Esophagus muscularis mucosa (tissue), 4 donors: Measurements from ENCODE around the gene MRPL14. TPM values are rescaled to one million over a fixed set of nuclear protein-coding genes. Genes with fewer than 3 reads are reported as not detected.

Experiments
- DNase-seq: peaks from one replicate; pipeline ENCODE4 v3.0.0-alpha.2; 2017; ENCODE audit errors: extremely low spot score
- H3K27ac ChIP-seq, 4 donors: fragments of 200-600 bp; sonication (generic); replicated peaks in 1 of 4; 1 replicate in 3 of 4; 2 replicates in 1 of 4; pipeline ENCODE4 v1.5.1; 2016 to 2019; ENCODE audit warnings: mild to moderate bottlenecking in 1 of 4
- H3K27me3 ChIP-seq, 4 donors: fragments of 200-600 bp; sonication (generic); one replicate each; pipeline versions ENCODE4 v1.5.1 to v1.6.0; 2016 to 2019
- H3K36me3 ChIP-seq, 4 donors: fragments of 200-600 bp; sonication (generic); one replicate each; pipeline ENCODE4 v1.5.1; 2016 to 2019
- H3K4me1 ChIP-seq, 4 donors: fragments of 200-600 bp; sonication (generic); one replicate each; pipeline ENCODE4 v1.5.1; 2016 to 2019
- H3K4me3 ChIP-seq, 4 donors: fragments of 200-600 bp; sonication (generic); 1 replicate in 2 of 4; 2 replicates in 2 of 4; pipeline ENCODE4 v1.5.1; 2016 to 2019; ENCODE audit warnings: mild to moderate bottlenecking in 4 of 4, moderate library complexity in 1 of 4
- H3K9me3 ChIP-seq, 4 donors: fragments of 200-600 bp; sonication (generic); 1 replicate in 3 of 4; 2 replicates in 1 of 4; pipeline ENCODE4 v1.5.1; 2016 to 2019
- EP300 ChIP-seq: sonication (generic); formaldehyde crosslinking; IDR thresholded peaks from one replicate; pipeline ENCODE4 v1.6.1; 2017; ENCODE audit warnings: antibody characterized with exemption
- POLR2A ChIP-seq: fragments of 450-650 bp; IDR thresholded peaks from one replicate; pipeline ENCODE4 v1.6.1; 2017; ENCODE audit warnings: antibody characterized with exemption, moderate library complexity, mild to moderate bottlenecking, low read depth
- POLR2AphosphoS5 ChIP-seq, 2 donors: sonication (generic); formaldehyde crosslinking; IDR thresholded peaks; one replicate each; pipeline ENCODE4 v1.6.1; 2017; ENCODE audit warnings: antibody characterized with exemption in 2 of 2
- WGBS: methylation state at CpG from one replicate; pipeline ENCODE4 v1.1.5; 2018; 5-methylcytosine and 5-hydroxymethylcytosine counted together
- intact Hi-C: fragments of 100-400 bp; cut with DNase I; formaldehyde crosslinking; loops from one replicate; pipeline ENCODE4 v1.15.1; 2023
- total RNA-seq, 4 donors: library from RNA; depleted of rRNA; stranded (reverse); fragments of >200 nt; gene quantifications; one replicate each; pipeline versions ENCODE4 v1.1.0 to v1.2.1, GENCODE V29; 2016
- TF ChIP-seq, protein P1 (sequence below), 3 experiments: fragments of 200-600 bp in 2 of 3; fragments of 450-650 bp in 1 of 3; sonication (generic) in 2 of 3; IDR thresholded peaks; one replicate each; pipeline ENCODE4 v1.5.1; 2017 to 2019; ENCODE audit warnings: antibody characterized with exemption in 3 of 3, mild to moderate bottlenecking in 2 of 3, moderate library complexity in 1 of 3

The MRPL14 gene
- total RNA-seq, 4 donors from 2014 or later, result 30.3 to 44.2 (median 41.1) TPM

DNA sequence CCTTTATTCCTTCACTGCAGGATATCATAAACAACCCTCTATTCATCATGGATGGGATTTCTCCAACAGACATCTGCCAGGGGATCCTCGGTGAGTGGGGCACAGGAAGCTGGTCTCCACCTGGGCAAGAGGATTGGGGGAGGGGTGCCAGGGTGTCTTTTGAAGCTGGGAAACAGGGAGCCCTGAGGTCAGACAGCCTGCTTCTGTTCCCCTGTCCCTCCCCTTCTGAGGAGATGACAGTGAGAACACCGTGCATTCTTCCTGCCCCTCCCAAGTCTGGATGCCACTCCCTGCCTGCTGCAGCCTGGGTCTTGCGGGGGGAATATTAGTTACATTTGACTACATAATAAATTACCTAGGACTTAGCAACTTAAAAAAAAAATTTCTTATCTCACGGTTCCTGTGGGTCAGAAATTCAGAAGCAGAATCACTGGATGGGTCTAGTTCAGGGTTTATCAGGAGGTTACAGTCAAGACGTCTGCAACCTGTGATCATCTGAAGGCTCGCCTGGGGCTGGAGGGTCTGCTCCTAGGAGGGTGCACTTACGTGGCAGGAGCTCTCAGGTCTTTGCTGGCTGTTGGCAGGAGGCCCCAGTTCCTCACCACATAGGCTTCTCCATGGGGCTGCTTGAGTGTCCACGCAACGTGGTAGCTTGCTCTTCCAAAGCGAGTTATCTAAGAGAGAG lies 42.8 kb upstream of the MRPL14 start:
- no peak for DNase-seq
- TF ChIP-seq EP300 (no peak), POLR2A (no peak), POLR2AphosphoS5 (IDR thresholded peaks at IDR 0.05) (no peak)
- TF ChIP-seq, protein P1, sequence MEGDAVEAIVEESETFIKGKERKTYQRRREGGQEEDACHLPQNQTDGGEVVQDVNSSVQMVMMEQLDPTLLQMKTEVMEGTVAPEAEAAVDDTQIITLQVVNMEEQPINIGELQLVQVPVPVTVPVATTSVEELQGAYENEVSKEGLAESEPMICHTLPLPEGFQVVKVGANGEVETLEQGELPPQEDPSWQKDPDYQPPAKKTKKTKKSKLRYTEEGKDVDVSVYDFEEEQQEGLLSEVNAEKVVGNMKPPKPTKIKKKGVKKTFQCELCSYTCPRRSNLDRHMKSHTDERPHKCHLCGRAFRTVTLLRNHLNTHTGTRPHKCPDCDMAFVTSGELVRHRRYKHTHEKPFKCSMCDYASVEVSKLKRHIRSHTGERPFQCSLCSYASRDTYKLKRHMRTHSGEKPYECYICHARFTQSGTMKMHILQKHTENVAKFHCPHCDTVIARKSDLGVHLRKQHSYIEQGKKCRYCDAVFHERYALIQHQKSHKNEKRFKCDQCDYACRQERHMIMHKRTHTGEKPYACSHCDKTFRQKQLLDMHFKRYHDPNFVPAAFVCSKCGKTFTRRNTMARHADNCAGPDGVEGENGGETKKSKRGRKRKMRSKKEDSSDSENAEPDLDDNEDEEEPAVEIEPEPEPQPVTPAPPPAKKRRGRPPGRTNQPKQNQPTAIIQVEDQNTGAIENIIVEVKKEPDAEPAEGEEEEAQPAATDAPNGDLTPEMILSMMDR (IDR thresholded peaks at IDR 0.05), result no peak
- WGBS, result 85% methylated on average over 9 of the region's 10 CpGs
- Histone ChIP-seq H3K27me3 (peaks cover 0 to 3% (median 0%) of the 10 kb centered on the region in 4 donors), H3K36me3 (no peaks in the 10 kb centered on the region), H3K9me3 (no peaks in the 10 kb centered on the region), H3K27ac (no peak overlapping the region), H3K4me1 (peaks cover 4 to 13% (median 7%) of the 10 kb centered on the region in 4 donors), H3K4me3 (no peak overlapping the region)
- intact Hi-C loops, result loop anchor here (5.0 kb wide), 2 partner anchors 67 to 167 kb away; no protein-coding TSS in a partner anchor

DNA sequence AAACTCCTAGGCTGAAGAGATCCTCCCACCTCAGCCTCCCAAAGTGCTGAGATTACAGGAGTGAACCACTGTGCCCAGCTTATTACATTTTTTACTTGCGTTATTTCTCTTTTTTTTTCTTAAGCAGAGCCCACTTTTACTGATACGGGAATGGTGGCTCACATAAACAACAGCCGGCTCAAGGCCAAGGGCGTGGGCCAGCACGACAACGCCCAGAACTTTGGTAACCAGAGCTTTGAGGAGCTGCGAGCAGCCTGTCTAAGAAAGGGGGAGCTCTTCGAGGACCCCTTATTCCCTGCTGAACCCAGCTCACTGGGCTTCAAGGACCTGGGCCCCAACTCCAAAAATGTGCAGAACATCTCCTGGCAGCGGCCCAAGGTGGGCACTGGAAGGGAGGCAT lies 41.9 kb upstream of the MRPL14 start:
- Histone ChIP-seq H3K36me3 (no peaks in the 10 kb centered on the region), H3K27me3 (peaks cover 0 to 8% (median 0%) of the 10 kb centered on the region in 4 donors), H3K4me3 (no peak overlapping the region), H3K9me3 (no peaks in the 10 kb centered on the region), H3K4me1 (peaks cover 4 to 13% (median 7%) of the 10 kb centered on the region in 4 donors), H3K27ac (no peak overlapping the region)
- WGBS, result 68% methylated on average over 9 of the region's 9 CpGs
- no peak for DNase-seq
- intact Hi-C loops, result no loop called here
- TF ChIP-seq POLR2A (no peak), POLR2AphosphoS5 (IDR thresholded peaks at IDR 0.05) (no peak), EP300 (no peak)
- TF ChIP-seq, protein P1 (IDR thresholded peaks at IDR 0.05), result no peak

DNA sequence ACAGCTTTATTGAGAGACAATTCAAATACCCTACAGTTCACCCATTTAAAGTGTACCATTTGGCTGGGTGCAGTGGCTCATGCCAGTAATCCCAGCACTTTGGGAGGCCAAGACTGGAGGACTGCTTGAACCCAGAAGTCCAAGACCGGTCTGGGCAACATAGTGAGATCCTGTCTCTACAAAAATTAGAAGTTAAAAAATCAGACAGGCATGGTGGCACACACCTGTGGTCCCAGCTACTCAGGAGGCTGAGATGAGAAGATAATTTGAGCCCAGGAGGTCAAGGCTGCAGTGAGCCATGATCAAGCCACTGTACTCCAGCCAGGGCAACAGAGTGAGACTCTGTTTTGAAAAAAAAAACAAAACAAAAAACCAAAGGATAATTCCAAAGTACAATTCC lies 40.3 kb upstream of the MRPL14 start:
- Histone ChIP-seq H3K9me3 (no peaks in the 10 kb centered on the region), H3K4me1 (peaks cover 0 to 7% (median 2%) of the 10 kb centered on the region in 4 donors), H3K27ac (no peak overlapping the region), H3K36me3 (no peaks in the 10 kb centered on the region), H3K4me3 (no peak overlapping the region), H3K27me3 (peaks cover 0 to 14% (median 0%) of the 10 kb centered on the region in 4 donors)
- intact Hi-C loops, result no loop called here
- TF ChIP-seq, protein P1 (IDR thresholded peaks at IDR 0.05), result no peak
- no peak for DNase-seq
- 88% methylated on average over 1 of the region's 1 CpG for WGBS

DNA sequence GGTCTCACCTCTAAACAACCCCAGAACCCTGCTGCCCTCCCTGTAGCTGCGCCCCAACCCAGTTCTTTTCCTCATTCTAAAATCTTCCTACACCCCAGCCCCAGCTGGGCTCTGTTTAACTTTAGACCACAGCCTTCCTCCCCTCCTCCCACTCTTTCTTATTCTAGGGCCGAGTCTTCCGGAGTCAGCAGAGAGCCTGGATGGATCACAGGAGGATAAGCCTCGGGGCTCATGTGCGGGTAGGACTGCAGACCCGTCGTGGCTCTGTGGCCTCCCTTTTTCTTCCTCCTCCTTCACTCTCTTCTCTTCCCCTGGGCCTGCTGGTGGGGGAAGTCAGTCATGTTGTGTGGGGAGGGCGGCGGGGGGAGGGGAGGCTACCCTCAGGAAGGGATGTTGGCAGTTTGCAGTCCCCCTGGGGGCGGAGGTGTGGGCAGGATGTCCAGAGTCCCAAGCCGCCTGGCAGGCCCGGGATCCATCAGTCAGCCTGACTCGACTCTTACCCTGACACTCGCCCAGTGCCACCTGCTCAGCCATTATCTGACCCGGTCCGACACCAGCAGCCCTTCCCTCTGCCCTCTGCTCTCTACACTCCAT lies 39.4 kb upstream of the MRPL14 start:
- TF ChIP-seq POLR2AphosphoS5 (IDR thresholded peaks at IDR 0.05), result no peak
- TF ChIP-seq, protein P1 (IDR thresholded peaks at IDR 0.05), result no peak
- H3K27ac ChIP-seq, result no peak overlapping the region
- H3K36me3 ChIP-seq, result no peaks in the 10 kb centered on the region
- H3K4me1 ChIP-seq, result peaks cover 0 to 6% (median 0%) of the 10 kb centered on the region in 4 donors
- H3K4me3 ChIP-seq, result no peak overlapping the region
- peaks cover 0 to 14% (median 0%) of the 10 kb centered on the region in 4 donors for H3K27me3 ChIP-seq
- H3K9me3 ChIP-seq, result no peaks in the 10 kb centered on the region
- DNase-seq, result no peak
- intact Hi-C loops, result no loop called here
- 62% methylated on average over 14 of the region's 16 CpGs for WGBS

DNA sequence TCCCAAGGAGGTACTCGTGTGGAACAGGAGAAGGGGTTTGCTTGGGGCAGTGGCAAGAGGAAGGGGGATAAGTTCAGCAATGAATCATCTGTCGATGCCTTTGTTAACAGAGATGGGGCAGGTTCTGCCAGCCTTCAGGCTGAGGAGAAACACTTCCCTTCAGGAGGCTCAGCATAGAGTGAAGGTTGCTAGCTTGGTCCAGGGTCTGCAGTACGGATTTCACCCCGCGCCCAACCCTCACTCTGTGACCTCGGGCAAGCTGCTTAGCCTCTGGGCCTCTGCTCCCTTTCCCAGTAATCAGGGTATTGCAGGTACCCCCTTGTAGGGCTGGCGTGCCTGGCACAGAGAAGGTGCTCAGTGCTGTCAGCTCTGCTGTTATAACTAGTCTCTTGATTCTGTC lies 38.9 kb upstream of the MRPL14 start:
- Histone ChIP-seq H3K27ac (no peak overlapping the region), H3K27me3 (peaks cover 0 to 14% (median 0%) of the 10 kb centered on the region in 4 donors), H3K4me1 (peaks cover 0 to 6% (median 0%) of the 10 kb centered on the region in 4 donors), H3K9me3 (no peaks in the 10 kb centered on the region), H3K4me3 (no peak overlapping the region), H3K36me3 (no peaks in the 10 kb centered on the region)
- DNase-seq, result no peak
- 80% methylated on average over 7 of the region's 7 CpGs for WGBS
- intact Hi-C loops, result no loop called here
- TF ChIP-seq POLR2AphosphoS5 (IDR thresholded peaks at IDR 0.05), result no peak
- TF ChIP-seq POLR2A, result no peak
- no peak for TF ChIP-seq EP300
- TF ChIP-seq, protein P1 (IDR thresholded peaks at IDR 0.05), result no peak
